Fibroblast of skin of left biceps (primary cell): ENCODE measurements around the gene MALRD1.

ENCODE experiments used
- DNase-seq, 2 experiments: peaks; one replicate each; pipeline ENCODE4 v3.0.0-alpha.2; 2013; ENCODE audit warnings: low read depth in 2 of 2

The MALRD1 gene

GRCh38 chr10:19775296-19775695, 726.7 kb downstream of the MALRD1 start:
- no peak for DNase-seq

- no peak for DNase-seq
These were observed 729.2 kb downstream of the MALRD1 start for GRCh38 chr10:19777806-19778205.

GRCh38 chr10:19778996-19779395, 730.4 kb downstream of the MALRD1 start:
- DNase-seq, result no peak

GRCh38 chr10:19782430-19783089, 734.0 kb downstream of the MALRD1 start:
- DNase-seq, result no peak

- no peak for DNase-seq
These were observed 735.1 kb downstream of the MALRD1 start for GRCh38 chr10:19783721-19784120.
